ENCODE measurements around the gene GAL3ST2.

- TF ChIP-seq CTCF (IDR thresholded peaks at IDR 0.05; ENCODE audit: insufficient read depth, low read length, poor library complexity, severe bottlenecking) (no peak), EZH2phosphoT487 (conservative IDR thresholded peaks at IDR 0.05; ENCODE audit: low read length) (no peak)
Measured at GRCh38 chr2:241755777-241756176, 20.8 kb upstream of the GAL3ST2 start.

All from SU-DHL-6 (cell line).